Measurements from ENCODE around the gene SEC16A. TPM values are rescaled to one million over a fixed set of nuclear protein-coding genes. Genes with fewer than 3 reads are reported as not detected.

The SEC16A gene
- total and polyA plus RNA-seq, 11 donors = 20.9 to 53.3 (median 29.9) TPM

DNA sequence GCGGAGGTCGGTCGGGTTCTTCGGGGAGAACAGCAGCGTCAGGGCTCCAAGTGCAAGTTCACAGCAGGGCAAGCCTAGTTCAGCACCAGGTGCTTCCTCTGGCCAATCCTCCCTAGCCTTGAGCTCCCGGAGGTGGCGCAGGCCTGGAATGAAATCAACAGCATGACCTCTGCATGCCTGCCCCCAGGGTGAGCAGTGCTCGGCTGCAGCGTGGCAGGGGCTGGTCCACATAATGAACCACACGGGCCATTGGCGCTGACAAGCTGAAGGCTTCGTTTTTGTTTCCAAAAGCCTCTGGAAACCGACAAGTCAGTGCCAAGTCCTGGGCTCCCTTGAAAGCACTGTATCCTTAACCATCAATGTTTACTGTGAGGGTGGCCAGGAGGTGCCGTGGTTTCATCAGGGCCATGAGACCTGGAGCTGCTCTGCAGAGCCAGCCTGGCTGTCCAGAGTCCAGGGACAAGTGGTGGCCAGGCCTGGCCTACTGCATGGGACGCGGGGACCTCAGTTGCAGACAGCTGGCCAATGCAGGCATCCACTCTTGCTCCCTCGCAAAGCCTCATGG is 41.1 kb downstream of the SEC16A start:
- H3K4me3 ChIP-seq = no peak overlapping the region
- H3K27ac ChIP-seq = no peak overlapping the region
- WGBS, 4 donors = 83 to 88% (median 85%) methylated on average over 14 to 17 of the region's 17 CpGs
- H3K27me3 ChIP-seq = no peaks in the 10 kb centered on the region
- no peaks in the 10 kb centered on the region for H3K9me3 ChIP-seq
- H3K36me3 ChIP-seq = peaks cover 0 to 69% (median 61%) of the 10 kb centered on the region in 9 donors
- ATAC-seq = no peak
- no peak for DNase-seq
- intact Hi-C loops (cut with DNase I) = no loop called here
- H3K4me1 ChIP-seq = peaks cover 8 to 36% (median 24%) of the 10 kb centered on the region in 12 donors
- TF ChIP-seq, protein P1, sequence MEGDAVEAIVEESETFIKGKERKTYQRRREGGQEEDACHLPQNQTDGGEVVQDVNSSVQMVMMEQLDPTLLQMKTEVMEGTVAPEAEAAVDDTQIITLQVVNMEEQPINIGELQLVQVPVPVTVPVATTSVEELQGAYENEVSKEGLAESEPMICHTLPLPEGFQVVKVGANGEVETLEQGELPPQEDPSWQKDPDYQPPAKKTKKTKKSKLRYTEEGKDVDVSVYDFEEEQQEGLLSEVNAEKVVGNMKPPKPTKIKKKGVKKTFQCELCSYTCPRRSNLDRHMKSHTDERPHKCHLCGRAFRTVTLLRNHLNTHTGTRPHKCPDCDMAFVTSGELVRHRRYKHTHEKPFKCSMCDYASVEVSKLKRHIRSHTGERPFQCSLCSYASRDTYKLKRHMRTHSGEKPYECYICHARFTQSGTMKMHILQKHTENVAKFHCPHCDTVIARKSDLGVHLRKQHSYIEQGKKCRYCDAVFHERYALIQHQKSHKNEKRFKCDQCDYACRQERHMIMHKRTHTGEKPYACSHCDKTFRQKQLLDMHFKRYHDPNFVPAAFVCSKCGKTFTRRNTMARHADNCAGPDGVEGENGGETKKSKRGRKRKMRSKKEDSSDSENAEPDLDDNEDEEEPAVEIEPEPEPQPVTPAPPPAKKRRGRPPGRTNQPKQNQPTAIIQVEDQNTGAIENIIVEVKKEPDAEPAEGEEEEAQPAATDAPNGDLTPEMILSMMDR (IDR thresholded peaks at IDR 0.05) = no peak
- TF ChIP-seq POLR2A (IDR thresholded peaks at IDR 0.05) = no peak

DNA sequence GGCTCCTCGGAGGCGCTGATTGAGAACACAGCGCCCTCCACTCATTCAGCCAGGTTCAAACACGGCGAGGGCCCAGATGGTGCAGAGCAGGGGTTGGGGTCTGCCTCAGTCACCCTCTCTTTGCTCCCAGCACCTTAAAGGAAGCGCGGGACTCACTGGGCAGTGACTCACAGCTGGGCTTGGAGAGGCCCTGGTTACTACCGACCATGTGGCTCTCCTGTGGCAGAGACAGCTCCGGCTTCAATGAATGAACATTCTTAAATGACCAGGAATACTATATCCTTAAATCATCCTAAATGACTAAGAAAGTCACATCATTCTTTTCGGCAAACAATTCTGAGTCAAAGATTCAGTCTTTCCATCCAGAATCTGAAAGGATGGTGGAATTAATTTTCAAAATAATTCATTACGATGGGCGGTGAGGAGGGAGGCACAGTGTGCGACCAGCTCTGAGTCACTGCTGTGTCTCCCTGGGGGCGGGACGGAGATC is 41.6 kb downstream of the SEC16A start:
- 88 to 95% (median 91%) methylated on average over 15 of the region's 15 CpGs for WGBS, 4 donors
- H3K4me1 ChIP-seq = peaks cover 8 to 41% (median 27%) of the 10 kb centered on the region in 12 donors
- TF ChIP-seq POLR2A (IDR thresholded peaks at IDR 0.05) = no peak
- TF ChIP-seq, protein P1 (IDR thresholded peaks at IDR 0.05) = no peak
- ATAC-seq (no peak), DNase-seq (no peak)
- intact Hi-C loops (cut with DNase I) = no loop called here
- H3K27me3 ChIP-seq = no peaks in the 10 kb centered on the region
- no peak overlapping the region for H3K4me3 ChIP-seq
- H3K36me3 ChIP-seq = peaks cover 0 to 63% (median 58%) of the 10 kb centered on the region in 9 donors
- H3K27ac ChIP-seq = peak overlapping the region in 1 of 12 donors; percentile 82
- no peaks in the 10 kb centered on the region for H3K9me3 ChIP-seq

DNA sequence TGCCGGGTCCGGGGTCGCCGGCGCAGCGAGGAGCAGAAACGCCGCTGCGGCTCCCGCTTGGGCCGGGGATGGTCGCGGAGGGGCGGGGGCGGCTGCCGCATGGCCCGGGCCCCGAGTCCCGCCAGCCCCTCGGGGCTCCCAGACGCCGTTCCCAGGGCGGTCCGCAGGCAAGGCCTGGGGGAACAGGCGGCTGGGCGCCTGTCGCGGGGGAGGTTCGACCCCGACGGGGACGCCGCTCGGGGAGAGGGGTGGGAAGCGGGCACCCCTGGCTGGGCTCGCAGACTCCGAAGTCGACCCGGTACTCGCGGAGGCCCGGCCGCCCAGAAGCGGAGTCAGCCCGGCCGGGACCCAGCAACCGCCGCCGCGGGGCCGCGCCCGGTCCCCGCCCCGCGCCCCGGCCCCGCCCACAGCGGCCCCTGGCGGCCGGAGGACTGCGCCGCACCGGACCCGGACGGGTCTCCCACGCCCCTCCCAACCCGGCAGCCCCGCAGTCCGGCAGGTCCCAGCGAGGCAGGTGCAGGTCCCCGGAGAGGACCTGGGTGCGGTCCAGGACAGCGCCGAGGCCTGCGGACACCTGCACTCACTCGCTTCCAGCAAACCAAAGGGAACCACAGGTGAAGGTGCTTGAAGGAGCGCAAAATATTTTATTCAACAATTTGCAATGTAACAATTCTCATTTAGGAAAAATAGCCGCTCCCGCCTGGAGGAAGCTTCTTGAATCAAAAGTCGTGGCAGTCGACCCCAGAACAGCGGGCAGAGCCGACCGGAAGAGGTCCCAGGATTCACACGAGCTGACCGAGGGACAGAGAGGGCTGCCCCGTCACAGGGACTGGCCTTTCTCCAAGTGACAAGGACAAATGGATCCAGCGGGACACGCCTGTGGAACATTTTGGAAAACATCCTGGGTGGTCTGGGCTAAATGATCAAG is 43.1 kb downstream of the SEC16A start, which contains the start of gene INPP5E:
TSS of gene INPP5E (minus strand) at position 365 of the 928 bp plus-strand sequence. CDS start 426 bp downstream, outside the sequence.
- DNase-seq = peak; percentile 76 to 90 (median 79)

More for the DNA sequence above, 43.1 kb downstream of the SEC16A start, which contains the start of gene INPP5E:
- intact Hi-C loops (cut with DNase I) = loop anchor here in 1 of 10 donors (5.0 kb wide), 1 partner anchor 37 kb away; the partner anchor contains the start of gene SNAPC4
- Histone ChIP-seq H3K27me3 (no peaks in the 10 kb centered on the region), H3K36me3 (peaks cover 0 to 58% (median 48%) of the 10 kb centered on the region in 9 donors), H3K4me1 (peaks cover 8 to 44% (median 30%) of the 10 kb centered on the region in 12 donors), H3K4me3 (peak within 1 kb of the TSS; percentile 64 to 99 (median 95)), H3K27ac (peak within 1 kb of the TSS; percentile 50 to 92 (median 86)), H3K9me3 (no peaks in the 10 kb centered on the region)
- ATAC-seq = peak; percentile 37 to 89 (median 79)
- TF ChIP-seq POLR2A (IDR thresholded peaks at IDR 0.05) = peak in 1 of 2 donors; percentile 17
- TF ChIP-seq, protein P1 (IDR thresholded peaks at IDR 0.05) = peak; percentile 49 to 98 (median 74)
- 4 to 23% (median 5%) methylated on average over 14 to 90 of the region's 90 CpGs for WGBS, 4 donors
